ENCODE results near the gene DUOXA2.
"Not testable (repeated sequence)": the region's sequence is repeated elsewhere in the genome, so short reads cannot be mapped to it uniquely, and the experiment has no call there.

DUOXA2 gene

GRCh38 chr15:45097466-45097865 lies 16.7 kb upstream of the DUOXA2 start:
- CTCF ChIA-PET = no interaction called here
- no peak for TF ChIP-seq PKNOX1 (IDR thresholded peaks at IDR 0.05)
- no peak for TF ChIP-seq SUZ12 (IDR thresholded peaks at IDR 0.05)
- TF ChIP-seq TARDBP (IDR thresholded peaks at IDR 0.05) = no peak
- no peak for TF ChIP-seq FOXM1 (IDR thresholded peaks at IDR 0.05; ENCODE audit: borderline replicate concordance)
- no peak for TF ChIP-seq ARNT (IDR thresholded peaks at IDR 0.05)
- TF ChIP-seq SP1 (IDR thresholded peaks at IDR 0.05) = no peak
- TF ChIP-seq ELF4 (IDR thresholded peaks at IDR 0.05) = no peak

GRCh38 chr15:45099549-45100165 lies 14.5 kb upstream of the DUOXA2 start:
- POLR2A ChIA-PET = no interaction called here
- CTCF ChIA-PET = no interaction called here
- DNase-seq (ENCODE audit: extremely low spot score) = no peak
- no peak for TF ChIP-seq PKNOX1 (IDR thresholded peaks at IDR 0.05)
- no peak for TF ChIP-seq LEF1 (IDR thresholded peaks at IDR 0.05; ENCODE audit: borderline replicate concordance)
- no peak for TF ChIP-seq L3MBTL2 (conservative IDR thresholded peaks at IDR 0.05)
- no peak for TF ChIP-seq SUZ12 (IDR thresholded peaks at IDR 0.05)
- TF ChIP-seq FOXM1 (IDR thresholded peaks at IDR 0.05; ENCODE audit: borderline replicate concordance) = no peak
- no peak for TF ChIP-seq ELF4 (IDR thresholded peaks at IDR 0.05)
- no peak for TF ChIP-seq ZNF384 (IDR thresholded peaks at IDR 0.05)
- no peak for TF ChIP-seq HDGF (IDR thresholded peaks at IDR 0.05; ENCODE audit: borderline replicate concordance)
- no peak for TF ChIP-seq FOXK2 (IDR thresholded peaks at IDR 0.05)
- no peak for TF ChIP-seq NFRKB (IDR thresholded peaks at IDR 0.05)
- no peak for TF ChIP-seq TARDBP (IDR thresholded peaks at IDR 0.05)
- no peak for TF ChIP-seq SP1 (IDR thresholded peaks at IDR 0.05)
- no peak for TF ChIP-seq FOXA1 (IDR thresholded peaks at IDR 0.05)
- no peak for TF ChIP-seq CTBP1 (IDR thresholded peaks at IDR 0.05; ENCODE audit: borderline replicate concordance)
- TF ChIP-seq BHLHE40 (IDR thresholded peaks at IDR 0.05; ENCODE audit: borderline replicate concordance) = no peak
- TF ChIP-seq ARNT (IDR thresholded peaks at IDR 0.05) = no peak

More at GRCh38 chr15:45097466-45097865, 16.7 kb upstream of the DUOXA2 start:
- no peak for DNase-seq (ENCODE audit: extremely low spot score)
- POLR2A ChIA-PET = no interaction called here

- no peak for DNase-seq (ENCODE audit: extremely low spot score)
- ChIA-PET CTCF (interaction anchor here (0.8 kb wide), 1 partner anchor 330 kb away, joined by 3 read pairs; no protein-coding TSS in a partner anchor), POLR2A (no interaction called here)
- TF ChIP-seq SUZ12 (IDR thresholded peaks at IDR 0.05) = no peak
- no peak for TF ChIP-seq ARNT (IDR thresholded peaks at IDR 0.05)
- no peak for TF ChIP-seq BHLHE40 (IDR thresholded peaks at IDR 0.05; ENCODE audit: borderline replicate concordance)
- TF ChIP-seq PKNOX1 (IDR thresholded peaks at IDR 0.05) = no peak
- no peak for TF ChIP-seq ZNF384 (IDR thresholded peaks at IDR 0.05)
- TF ChIP-seq HDGF (IDR thresholded peaks at IDR 0.05; ENCODE audit: borderline replicate concordance) = no peak
- no peak for TF ChIP-seq TARDBP (IDR thresholded peaks at IDR 0.05)
- no peak for TF ChIP-seq FOXM1 (IDR thresholded peaks at IDR 0.05; ENCODE audit: borderline replicate concordance)
- no peak for TF ChIP-seq NFRKB (IDR thresholded peaks at IDR 0.05)
- no peak for TF ChIP-seq LEF1 (IDR thresholded peaks at IDR 0.05; ENCODE audit: borderline replicate concordance)
- no peak for TF ChIP-seq FOXK2 (IDR thresholded peaks at IDR 0.05)
- TF ChIP-seq CTBP1 (IDR thresholded peaks at IDR 0.05; ENCODE audit: borderline replicate concordance) = no peak
- no peak for TF ChIP-seq L3MBTL2 (conservative IDR thresholded peaks at IDR 0.05)
- TF ChIP-seq FOXA1 (IDR thresholded peaks at IDR 0.05) = no peak
- TF ChIP-seq SP1 (IDR thresholded peaks at IDR 0.05) = no peak
These were observed 13.1 kb upstream of the DUOXA2 start for GRCh38 chr15:45100884-45101625.

GRCh38 chr15:45101749-45102148 lies 12.4 kb upstream of the DUOXA2 start:
- no peak for DNase-seq (ENCODE audit: extremely low spot score)
- CTCF ChIA-PET = interaction anchor here (0.6 to 1.9 kb wide), 3 partner anchors 16 to 66 kb away, joined by 3 to 8 read pairs (median 3); no protein-coding TSS in a partner anchor
- TF ChIP-seq PKNOX1 (IDR thresholded peaks at IDR 0.05) (no peak), CTBP1 (IDR thresholded peaks at IDR 0.05; ENCODE audit: borderline replicate concordance) (no peak), SUZ12 (IDR thresholded peaks at IDR 0.05) (no peak), ARNT (IDR thresholded peaks at IDR 0.05) (no peak), FOXA1 (IDR thresholded peaks at IDR 0.05) (no peak), HDGF (IDR thresholded peaks at IDR 0.05; ENCODE audit: borderline replicate concordance) (no peak), ELF4 (IDR thresholded peaks at IDR 0.05) (no peak), L3MBTL2 (conservative IDR thresholded peaks at IDR 0.05) (no peak)
- POLR2A ChIA-PET = no interaction called here

GRCh38 chr15:45102226-45102625 lies 11.9 kb upstream of the DUOXA2 start:
- POLR2A ChIA-PET = no interaction called here
- TF ChIP-seq NFRKB (IDR thresholded peaks at IDR 0.05) = no peak
- no peak for TF ChIP-seq CTBP1 (IDR thresholded peaks at IDR 0.05; ENCODE audit: borderline replicate concordance)
- no peak for TF ChIP-seq HDGF (IDR thresholded peaks at IDR 0.05; ENCODE audit: borderline replicate concordance)
- TF ChIP-seq SP1 (IDR thresholded peaks at IDR 0.05) = no peak
- TF ChIP-seq TARDBP (IDR thresholded peaks at IDR 0.05) = no peak
- TF ChIP-seq BHLHE40 (IDR thresholded peaks at IDR 0.05; ENCODE audit: borderline replicate concordance) = no peak
- no peak for TF ChIP-seq ARNT (IDR thresholded peaks at IDR 0.05)
- no peak for TF ChIP-seq LEF1 (IDR thresholded peaks at IDR 0.05; ENCODE audit: borderline replicate concordance)
- no peak for TF ChIP-seq FOXK2 (IDR thresholded peaks at IDR 0.05)
- no peak for TF ChIP-seq FOXA1 (IDR thresholded peaks at IDR 0.05)
- TF ChIP-seq SUZ12 (IDR thresholded peaks at IDR 0.05) = no peak
- no peak for TF ChIP-seq L3MBTL2 (conservative IDR thresholded peaks at IDR 0.05)
- no peak for TF ChIP-seq ELF4 (IDR thresholded peaks at IDR 0.05)
- TF ChIP-seq FOXM1 (IDR thresholded peaks at IDR 0.05; ENCODE audit: borderline replicate concordance) = no peak
- TF ChIP-seq PKNOX1 (IDR thresholded peaks at IDR 0.05) = no peak
- no peak for TF ChIP-seq ZNF384 (IDR thresholded peaks at IDR 0.05)
- CTCF ChIA-PET = interaction anchor here (0.6 to 1.9 kb wide), 3 partner anchors 16 to 65 kb away, joined by 3 to 8 read pairs (median 3); no protein-coding TSS in a partner anchor
- no peak for DNase-seq (ENCODE audit: extremely low spot score)

GRCh38 chr15:45104170-45104569 lies 10.0 kb upstream of the DUOXA2 start:
- CTCF ChIA-PET; DNase-seq (ENCODE audit: extremely low spot score); POLR2A ChIA-PET: not testable (repeated sequence)

Data from HEK293T (cell line).